COLO668 (cell line): ENCODE measurements around the gene IGLL1.
A peak's percentile ranks its signal among the peaks of the same experiment; 100 is the strongest.
"Not testable (repeated sequence)": the region's sequence is repeated elsewhere in the genome, so short reads cannot be mapped to it uniquely, and the experiment has no call there.

Source experiments
- DNase-seq: peaks from one replicate; lab custom pipeline; 2025; ENCODE audit not compliant: unreplicated experiment; lab: John Stamatoyannopoulos, UW

IGLL1 gene

GRCh38 chr22:23579870-23580575 lies at the start of gene IGLL1:
TSS of gene IGLL1 (minus strand) at chr22:23580290. CDS start at chr22:23580190, 100 bp downstream.
- DNase-seq: no peak

GRCh38 chr22:23628056-23628743 lies 48.1 kb upstream of the IGLL1 start:
- DNase-seq: not testable (repeated sequence)

GRCh38 chr22:23627401-23628055 lies 47.4 kb upstream of the IGLL1 start:
- DNase-seq: peak; percentile 45

- no peak for DNase-seq
These were observed 46.3 kb upstream of the IGLL1 start for GRCh38 chr22:23626286-23626975.

- DNase-seq: no peak
These were observed 42.5 kb upstream of the IGLL1 start for GRCh38 chr22:23622634-23623033.

GRCh38 chr22:23621916-23622315 lies 41.8 kb upstream of the IGLL1 start:
- DNase-seq: not testable (repeated sequence)

- no peak for DNase-seq
These were observed 41.1 kb upstream of the IGLL1 start for GRCh38 chr22:23621082-23621780.

GRCh38 chr22:23613193-23613972 lies 33.3 kb upstream of the IGLL1 start:
- no peak for DNase-seq

- DNase-seq: no peak
These were observed 30.1 kb upstream of the IGLL1 start for GRCh38 chr22:23609983-23610781.

GRCh38 chr22:23608583-23608982 lies 28.5 kb upstream of the IGLL1 start:
- no peak for DNase-seq

- no peak for DNase-seq
These were observed 26.4 kb upstream of the IGLL1 start for GRCh38 chr22:23606204-23607131.

GRCh38 chr22:23604939-23605712 lies 25.0 kb upstream of the IGLL1 start:
- no peak for DNase-seq

- no peak for DNase-seq
These were observed 23.2 kb upstream of the IGLL1 start for GRCh38 chr22:23603266-23603665.

GRCh38 chr22:23598805-23599518 lies 18.9 kb upstream of the IGLL1 start:
- DNase-seq: no peak

- not testable (repeated sequence) for DNase-seq
These were observed 17.6 kb upstream of the IGLL1 start for GRCh38 chr22:23597576-23598268.

GRCh38 chr22:23595904-23596303 lies 15.8 kb upstream of the IGLL1 start:
- DNase-seq: not testable (repeated sequence)
